ENCODE data around the gene MYPOP. TPM values are rescaled to one million over a fixed set of nuclear protein-coding genes. Genes with fewer than 3 reads are reported as not detected.

MYPOP gene
- total and polyA plus RNA-seq, 10 of the 15 experiments (the other 5 are each of a cell fraction or from before 2014, with no cell fraction given), result 0.47 to 9.4 (median 1.4) TPM

GRCh38 chr19:45885556-45886426 is 16.6 kb downstream of the MYPOP start, which contains the start of gene IRF2BP1 (continued):
- no peak for TF ChIP-seq RCOR1 (conservative IDR thresholded peaks at IDR 0.05; ENCODE audit: low read depth, low read length)
- peak; percentile 53 for TF ChIP-seq NR2F1 (conservative IDR thresholded peaks at IDR 0.05)
- no peak for TF ChIP-seq IRF3 (IDR thresholded peaks at IDR 0.05)
- TF ChIP-seq TAF1 (IDR thresholded peaks at IDR 0.05; ENCODE audit: borderline replicate concordance, low read depth, low read length), result no peak
- TF ChIP-seq BACH1 (IDR thresholded peaks at IDR 0.05; ENCODE audit: borderline replicate concordance), result peak; percentile 80; the same call in 1 of the 2 replicates
- TF ChIP-seq, protein P1, sequence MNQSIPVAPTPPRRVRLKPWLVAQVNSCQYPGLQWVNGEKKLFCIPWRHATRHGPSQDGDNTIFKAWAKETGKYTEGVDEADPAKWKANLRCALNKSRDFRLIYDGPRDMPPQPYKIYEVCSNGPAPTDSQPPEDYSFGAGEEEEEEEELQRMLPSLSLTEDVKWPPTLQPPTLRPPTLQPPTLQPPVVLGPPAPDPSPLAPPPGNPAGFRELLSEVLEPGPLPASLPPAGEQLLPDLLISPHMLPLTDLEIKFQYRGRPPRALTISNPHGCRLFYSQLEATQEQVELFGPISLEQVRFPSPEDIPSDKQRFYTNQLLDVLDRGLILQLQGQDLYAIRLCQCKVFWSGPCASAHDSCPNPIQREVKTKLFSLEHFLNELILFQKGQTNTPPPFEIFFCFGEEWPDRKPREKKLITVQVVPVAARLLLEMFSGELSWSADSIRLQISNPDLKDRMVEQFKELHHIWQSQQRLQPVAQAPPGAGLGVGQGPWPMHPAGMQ (IDR thresholded peaks at IDR 0.05; ENCODE audit: borderline replicate concordance), result no peak
- TF ChIP-seq GABPA (IDR thresholded peaks at IDR 0.05; ENCODE audit: low read depth), result no peak; the same call in 1 of the 2 replicates
- TF ChIP-seq SRF (IDR thresholded peaks at IDR 0.05; ENCODE audit: low read depth in 2 of 2, low read length in 2 of 2), result peak in 1 of 2 experiments; percentile 48; a peak in 1 of 4 replicates
- TF ChIP-seq RBBP5 (conservative IDR thresholded peaks at IDR 0.05), result no peak
- TF ChIP-seq WRNIP1 (IDR thresholded peaks at IDR 0.05; ENCODE audit: borderline replicate concordance, low read depth, low read length), result no peak
- TF ChIP-seq FOS (IDR thresholded peaks at IDR 0.05; ENCODE audit: borderline replicate concordance, extremely low read depth, insufficient read length), result no peak
- TF ChIP-seq PAX5 (IDR thresholded peaks at IDR 0.05; ENCODE audit: borderline replicate concordance, low read depth, low read length), result no peak
- TF ChIP-seq SMARCA5 (IDR thresholded peaks at IDR 0.05), result no peak; the same call in 1 of the 2 replicates
- TF ChIP-seq IKZF1 (conservative IDR thresholded peaks at IDR 0.05), result peak; percentile 79
- TF ChIP-seq SMC3 (IDR thresholded peaks at IDR 0.05; ENCODE audit: borderline replicate concordance, low read length), result no peak

Measured in GM12878 (cell line).